HG03457 (cell line): ENCODE measurements around the gene TAAR2.
"Not testable (repeated sequence)": the region's sequence is repeated elsewhere in the genome, so short reads cannot be mapped to it uniquely, and the experiment has no call there.

ENCODE experiments used
- ATAC-seq: cut with Tn5 transposase; IDR thresholded peaks from one replicate; pipeline ENCODE4 v1.9.1; 2021; ENCODE audit warnings: moderate number of reproducible peaks; ENCODE audit not compliant: unreplicated experiment

The TAAR2 gene

DNA sequence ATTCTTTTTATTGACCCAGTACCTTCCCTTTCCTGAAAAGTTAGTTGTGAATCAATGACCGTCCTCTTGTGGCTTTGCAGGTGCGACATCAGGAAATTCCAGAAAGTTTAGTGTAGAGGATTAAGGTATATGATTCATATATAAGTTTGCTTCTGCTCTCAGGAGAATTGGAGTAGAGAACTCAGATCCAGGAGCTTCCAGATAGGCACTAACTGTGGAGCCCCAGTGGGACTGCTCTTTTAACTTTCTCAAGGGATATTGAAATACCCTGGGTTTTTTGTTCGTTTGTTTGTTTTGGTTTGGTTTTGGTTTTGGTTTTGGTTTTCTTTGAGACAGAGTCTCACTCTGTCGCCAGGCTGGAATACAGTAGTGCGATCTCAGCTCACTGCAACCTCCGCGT, 9.5 kb downstream of the TAAR2 start:
- ATAC-seq, result no peak

DNA sequence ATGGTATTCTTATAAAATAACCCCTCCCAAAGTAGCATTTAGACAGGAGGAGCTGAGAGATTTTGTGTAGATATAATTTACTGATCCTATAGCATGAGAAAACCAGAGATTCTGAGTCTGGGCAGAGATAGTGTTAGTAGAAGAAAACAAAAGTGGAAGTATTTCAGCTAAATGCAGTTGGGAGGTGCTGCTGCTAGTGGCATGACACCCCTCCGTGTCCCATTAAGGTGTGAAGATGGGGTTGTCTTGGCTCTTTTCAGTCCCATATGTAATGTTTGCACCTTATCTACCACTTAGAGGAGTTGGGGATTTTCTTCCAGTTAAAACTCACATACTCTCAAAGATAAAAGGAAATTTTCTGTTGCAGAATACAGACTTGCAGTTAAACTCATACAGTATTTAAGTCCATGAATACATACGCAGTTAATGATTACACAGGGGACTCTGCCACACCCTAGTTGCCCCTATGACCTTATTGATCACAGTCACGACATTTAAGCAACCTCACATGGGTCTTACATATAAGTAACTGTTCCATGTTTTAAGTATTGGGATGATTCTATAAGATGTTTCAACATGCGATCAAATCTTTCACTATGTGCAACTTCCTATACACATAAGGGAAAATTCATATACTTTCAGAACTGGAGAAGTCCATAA, 11.5 kb downstream of the TAAR2 start:
- no peak for ATAC-seq

DNA sequence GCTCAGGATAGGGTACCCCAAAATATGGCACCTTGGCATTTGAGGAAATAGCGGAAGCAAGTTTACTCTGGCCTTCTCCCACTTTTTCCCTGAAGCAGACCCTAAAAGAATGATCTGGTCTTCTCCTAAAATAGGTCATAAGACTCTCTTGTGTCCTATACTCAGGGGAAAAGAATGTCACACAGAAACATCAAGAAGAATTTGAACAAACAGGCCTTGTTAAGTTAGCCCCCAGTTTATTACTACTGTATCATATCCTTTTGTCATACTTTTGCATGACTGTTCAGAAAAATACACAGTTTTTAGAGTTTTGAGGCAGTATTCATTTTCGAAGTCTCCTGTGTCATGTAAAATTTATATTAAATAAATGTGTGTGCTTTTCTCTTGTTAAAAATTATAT, 12.5 kb downstream of the TAAR2 start:
- ATAC-seq, result no peak

DNA sequence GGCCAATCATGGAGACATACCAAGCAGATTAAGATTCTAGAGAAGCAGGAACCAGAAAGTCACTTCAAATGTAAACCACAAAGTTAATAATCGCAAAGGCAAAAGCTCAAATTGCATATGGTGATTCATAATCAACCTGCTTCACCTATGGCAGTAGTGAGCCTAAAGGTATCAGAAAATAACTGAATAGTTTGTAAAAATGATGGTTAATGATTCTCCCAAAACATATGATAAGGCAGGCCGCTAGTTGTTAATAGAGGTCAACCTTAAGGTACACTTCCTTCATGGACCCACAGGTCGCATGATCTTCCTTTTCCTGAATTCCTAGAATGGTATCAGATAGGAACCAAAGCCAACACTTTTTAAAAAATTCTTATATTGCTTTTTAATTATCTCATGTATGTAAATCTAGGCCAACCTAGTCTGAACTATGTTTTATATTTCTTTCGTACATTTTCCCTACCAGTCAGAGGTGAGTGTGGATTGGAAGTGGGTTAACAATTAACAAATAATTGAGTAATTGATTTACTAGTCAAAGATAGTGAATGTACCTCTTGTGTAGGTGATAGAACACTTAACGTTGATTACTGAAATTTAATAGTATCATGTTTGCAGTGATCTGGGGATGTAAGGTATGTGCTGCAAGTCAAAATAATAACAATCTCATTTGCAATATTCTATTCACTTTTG, 16.4 kb downstream of the TAAR2 start:
- ATAC-seq, result peak; percentile 81

DNA sequence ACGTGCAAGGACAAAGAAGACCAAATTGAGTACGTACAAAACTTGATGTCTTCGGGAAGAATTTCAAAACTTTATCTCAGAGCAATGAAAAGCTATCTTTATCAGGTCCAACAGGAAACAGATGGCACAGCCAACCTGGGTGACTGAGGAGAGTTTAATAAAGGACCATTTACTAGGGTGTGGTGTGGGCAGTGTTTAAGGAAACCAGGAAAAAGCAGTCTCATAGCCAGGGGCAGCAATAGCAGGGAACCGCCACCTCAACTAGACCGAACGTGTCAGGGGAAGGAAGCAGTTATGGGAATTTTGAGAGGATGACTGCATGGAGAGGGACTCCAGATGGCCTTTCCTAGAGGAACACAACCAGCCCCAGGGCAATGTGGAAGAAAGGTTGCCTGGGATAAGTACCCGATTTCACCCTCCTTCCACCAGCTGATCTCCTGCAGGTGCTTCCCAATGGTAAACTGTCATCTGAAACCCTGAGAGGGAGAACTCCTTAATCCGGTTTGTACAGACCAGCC, 19.4 kb downstream of the TAAR2 start:
- no peak for ATAC-seq

DNA sequence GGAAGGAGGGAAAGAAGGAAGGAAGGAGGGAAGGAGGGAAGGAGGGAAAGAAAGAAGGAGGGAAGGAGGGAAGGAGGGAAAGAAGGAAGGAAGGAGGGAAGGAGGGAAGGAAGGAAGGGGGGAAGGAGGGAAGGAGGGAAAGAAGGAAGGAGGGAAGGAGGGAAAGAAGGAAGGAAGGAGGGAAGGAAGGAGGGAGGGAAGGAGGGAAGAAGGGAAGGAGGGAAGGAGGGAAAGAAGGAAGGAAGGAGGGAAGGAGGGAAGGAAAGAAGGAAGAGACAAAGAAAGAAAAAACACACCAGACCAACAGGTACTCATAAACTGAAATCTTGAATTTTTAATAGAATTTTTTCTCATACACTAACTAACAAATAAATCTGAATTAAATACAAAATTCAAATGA, 23.2 kb downstream of the TAAR2 start:
- ATAC-seq, result not testable (repeated sequence)

DNA sequence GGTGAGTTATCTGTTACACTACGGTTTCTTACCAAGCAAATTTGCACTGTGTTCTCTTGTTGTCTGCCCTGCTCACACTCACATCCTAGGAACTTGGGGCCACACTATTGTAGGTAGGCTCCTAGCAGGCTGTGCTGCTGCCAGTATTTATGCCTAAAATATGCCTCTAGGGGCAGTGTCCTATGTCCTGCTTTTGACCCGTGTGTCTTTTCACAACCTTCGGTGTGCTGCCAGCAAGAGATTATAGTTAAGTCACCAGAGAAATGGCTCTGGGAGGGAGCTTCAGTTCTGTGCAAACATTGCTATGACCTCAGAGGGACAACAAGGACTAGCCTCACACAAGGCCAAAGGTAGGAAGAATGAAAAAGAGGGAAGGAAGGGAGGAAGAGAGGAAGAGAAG, 25.6 kb downstream of the TAAR2 start:
- ATAC-seq, result no peak

DNA sequence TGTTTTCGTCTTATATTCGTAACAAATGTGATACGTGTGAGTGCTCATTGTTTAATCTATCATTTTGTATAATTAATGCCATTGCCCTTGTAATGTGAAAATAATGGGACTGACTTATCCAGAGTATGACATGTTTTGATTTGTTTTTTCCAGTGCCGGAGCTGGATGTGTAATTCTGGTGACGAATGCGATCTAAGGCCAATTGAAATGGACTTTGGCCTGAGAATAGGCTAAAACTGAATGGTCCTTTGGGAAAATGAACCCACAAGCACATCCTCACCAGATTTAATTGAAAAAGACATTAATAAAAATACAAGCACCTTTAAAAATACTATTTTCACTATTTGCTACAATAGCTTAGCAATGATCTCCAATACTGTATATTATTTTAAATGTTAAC, 27.9 kb downstream of the TAAR2 start:
- no peak for ATAC-seq

DNA sequence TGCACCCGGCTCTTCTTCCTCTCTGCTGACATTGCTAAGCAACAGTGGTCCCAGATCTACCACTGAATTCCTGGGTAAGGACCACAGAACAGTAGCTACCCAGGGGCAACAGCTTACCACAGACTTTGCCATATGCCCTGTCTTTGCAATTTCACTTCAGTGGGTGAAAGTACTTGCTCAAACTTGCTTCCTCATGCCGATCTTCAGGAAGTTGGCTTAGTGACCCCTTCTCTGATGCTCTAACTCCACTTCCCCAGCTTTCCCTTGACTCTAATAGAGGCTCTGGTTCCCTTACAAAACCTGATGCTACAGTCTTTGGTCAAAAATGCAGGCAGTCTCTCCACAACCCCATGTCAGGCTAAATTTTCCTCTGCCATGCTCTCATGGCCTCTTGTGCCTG, 31.2 kb downstream of the TAAR2 start:
- ATAC-seq, result no peak

DNA sequence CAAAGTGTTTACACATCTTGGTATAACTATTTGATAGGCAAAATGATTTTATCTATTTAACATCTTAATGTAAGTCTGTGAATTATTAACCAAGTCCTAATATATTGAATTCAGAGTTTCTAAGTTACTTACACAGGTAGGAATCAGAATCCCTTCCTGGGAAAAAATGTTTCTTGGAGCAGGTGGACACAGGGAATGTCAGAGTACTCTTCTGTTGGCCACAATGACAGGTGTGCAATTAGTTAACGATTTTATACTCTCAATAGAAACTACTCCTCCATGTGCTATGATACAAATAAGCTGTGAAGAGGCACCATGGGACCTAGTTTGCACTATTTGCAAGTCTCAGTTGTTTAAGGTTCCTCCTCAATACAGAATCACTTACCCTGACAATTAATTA, 33.7 kb downstream of the TAAR2 start:
- ATAC-seq, result no peak

DNA sequence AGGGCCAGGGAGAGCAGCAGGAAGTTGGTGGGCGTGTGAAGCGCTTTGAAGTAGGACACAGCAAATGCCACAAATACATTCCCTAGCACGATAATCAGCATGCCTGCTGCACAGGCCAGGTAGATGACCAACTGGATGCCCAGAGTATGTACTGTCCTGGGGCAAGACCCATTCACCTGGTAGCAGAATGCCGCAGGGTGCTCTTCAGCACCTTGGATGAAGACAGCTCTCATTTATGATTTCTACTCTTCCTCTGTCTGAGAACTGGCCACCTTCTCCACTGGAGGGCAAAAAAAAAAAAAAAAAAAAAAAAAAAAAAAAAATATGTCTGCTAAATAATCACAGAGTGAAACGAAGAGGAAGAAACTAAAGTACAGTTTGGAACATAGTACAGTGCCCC, 34.6 kb downstream of the TAAR2 start, which contains the start of gene TAAR5:
Gene TAAR5, minus strand, starts transcription at position 288 of the 400 bp plus-strand sequence. Its CDS starts 55 bp downstream, at position 233.
- no peak for ATAC-seq

DNA sequence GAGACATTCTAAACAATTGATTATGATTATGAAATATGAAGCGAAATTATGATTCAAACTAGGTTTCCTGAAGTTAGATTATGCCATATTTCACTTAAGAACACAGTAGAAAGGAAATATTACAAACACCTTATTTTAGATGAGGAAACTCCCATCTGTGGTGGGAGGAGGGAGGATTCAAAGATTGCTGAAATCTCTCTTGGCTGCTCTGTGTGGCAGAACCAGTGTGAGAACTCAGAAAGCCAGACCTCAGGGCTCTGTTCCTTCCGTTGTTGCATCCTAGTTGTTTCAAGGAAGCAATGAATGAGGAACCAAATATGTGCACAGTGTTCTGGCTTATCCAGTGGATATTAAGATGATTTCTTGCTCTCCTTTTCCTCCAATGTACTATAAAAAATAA, 36.7 kb downstream of the TAAR2 start:
- no peak for ATAC-seq

DNA sequence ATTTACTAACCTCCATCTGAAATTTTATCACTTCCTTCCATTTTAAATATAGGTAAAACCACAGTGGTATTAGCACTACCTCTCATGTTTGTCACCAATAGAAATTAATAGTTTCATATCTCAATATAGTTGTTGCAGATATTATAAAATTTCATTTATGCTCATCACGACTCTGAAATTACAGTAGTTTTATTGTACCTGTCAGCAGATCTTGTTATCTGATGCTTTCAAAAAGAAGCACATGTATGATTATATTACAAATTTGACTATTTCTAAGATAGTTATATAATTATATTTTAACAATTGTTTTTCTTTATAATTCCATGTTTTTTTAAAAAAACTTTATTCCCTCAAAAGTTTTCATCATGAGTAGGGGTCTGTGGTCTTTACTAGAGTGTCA, 39.4 kb downstream of the TAAR2 start:
- no peak for ATAC-seq

DNA sequence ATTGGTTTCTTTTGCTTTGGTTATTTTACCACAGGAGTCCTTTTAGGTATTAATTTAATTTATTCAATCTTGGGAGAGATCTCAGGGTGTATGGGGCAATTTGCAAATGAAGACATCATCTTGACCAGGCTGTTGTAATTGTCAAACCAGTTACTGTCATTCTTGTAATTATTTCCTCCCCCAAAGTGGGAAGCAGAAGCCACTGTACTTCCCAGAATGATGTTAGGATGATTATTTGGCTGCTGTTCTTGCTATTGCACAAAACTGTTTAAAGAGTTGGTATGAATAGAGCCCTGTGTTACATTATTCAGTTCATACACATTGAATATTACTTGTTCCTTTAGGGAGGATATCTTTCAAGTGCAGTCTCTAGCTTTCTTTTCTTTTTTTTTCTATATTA, 52.3 kb downstream of the TAAR2 start:
- ATAC-seq, result no peak

DNA sequence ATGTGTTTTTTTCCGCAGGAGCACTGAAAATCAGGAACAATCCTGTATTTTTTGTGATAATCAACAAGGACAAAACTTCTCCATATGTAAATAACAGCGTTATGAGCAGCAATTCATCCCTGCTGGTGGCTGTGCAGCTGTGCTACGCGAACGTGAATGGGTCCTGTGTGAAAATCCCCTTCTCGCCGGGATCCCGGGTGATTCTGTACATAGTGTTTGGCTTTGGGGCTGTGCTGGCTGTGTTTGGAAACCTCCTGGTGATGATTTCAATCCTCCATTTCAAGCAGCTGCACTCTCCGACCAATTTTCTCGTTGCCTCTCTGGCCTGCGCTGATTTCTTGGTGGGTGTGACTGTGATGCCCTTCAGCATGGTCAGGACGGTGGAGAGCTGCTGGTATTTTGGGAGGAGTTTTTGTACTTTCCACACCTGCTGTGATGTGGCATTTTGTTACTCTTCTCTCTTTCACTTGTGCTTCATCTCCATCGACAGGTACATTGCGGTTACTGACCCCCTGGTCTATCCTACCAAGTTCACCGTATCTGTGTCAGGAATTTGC, 53.8 kb downstream of the TAAR2 start, which contains the start of gene TAAR6:
Gene TAAR6, plus strand, starts transcription at position 102 of the 557 bp plus-strand sequence. Its CDS starts 0 bp downstream, at position 102.
- no peak for ATAC-seq

DNA sequence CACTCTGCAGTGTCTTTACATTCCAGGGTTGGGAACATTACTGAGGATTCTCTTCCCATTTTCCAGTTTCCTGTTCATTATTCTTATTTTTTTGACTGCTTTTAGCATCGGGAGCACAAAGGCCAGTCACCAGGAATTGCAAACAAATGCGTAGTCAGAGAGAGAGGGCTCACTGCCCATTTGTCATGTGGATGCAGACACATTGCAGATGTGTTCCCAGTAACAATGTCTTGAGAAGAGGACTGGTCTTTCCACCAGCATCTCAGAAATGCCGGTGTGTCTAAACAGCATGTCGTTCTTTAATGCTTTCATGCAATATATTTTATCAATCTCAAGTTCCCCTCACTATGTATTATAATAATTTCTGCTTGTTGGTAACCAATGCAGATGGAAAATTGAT, 54.9 kb downstream of the TAAR2 start:
- no peak for ATAC-seq

DNA sequence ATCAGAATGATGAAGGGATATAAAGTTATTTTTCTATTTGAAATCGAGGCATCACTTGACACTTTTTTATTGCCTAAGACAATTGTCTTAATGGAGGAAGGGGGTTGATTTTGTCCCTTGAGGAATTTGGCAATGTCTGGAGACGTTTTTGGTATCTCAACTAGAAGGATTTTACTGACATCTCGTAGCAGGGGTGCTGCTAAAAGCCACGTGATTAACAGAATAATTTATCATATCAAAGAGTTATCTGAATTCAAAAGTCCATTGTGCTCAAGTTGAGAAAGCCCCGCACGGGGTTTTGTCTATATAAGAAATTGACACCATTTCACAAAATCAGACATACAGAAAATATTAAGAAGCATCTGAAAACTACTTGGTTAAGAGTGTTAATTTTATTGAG, 55.5 kb downstream of the TAAR2 start:
- no peak for ATAC-seq

DNA sequence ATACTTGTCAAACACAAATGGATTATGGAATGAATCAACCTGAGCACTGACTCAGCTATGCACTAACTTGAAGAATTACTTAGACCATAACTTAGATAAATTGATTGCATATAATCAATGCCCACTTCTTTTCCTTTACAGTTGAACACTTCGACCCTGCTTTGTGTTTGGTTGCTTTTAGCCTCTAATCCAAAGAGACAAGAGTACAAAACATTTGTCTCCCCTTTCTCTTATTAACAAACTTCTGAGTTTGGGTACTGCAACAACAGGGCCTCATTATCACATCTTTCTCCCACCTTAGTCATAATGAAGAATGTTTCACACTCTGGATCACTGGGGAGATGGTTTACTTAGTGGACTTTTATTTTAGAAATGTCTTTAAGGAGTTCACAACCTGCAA, 56.5 kb downstream of the TAAR2 start:
- no peak for ATAC-seq
